Naive B cell (primary cell): ENCODE measurements around the gene PFAS. TPM values are rescaled to one million over a fixed set of nuclear protein-coding genes. Genes with fewer than 3 reads are reported as not detected.
A peak's percentile ranks its signal among the peaks of the same experiment; 100 is the strongest.

ENCODE experiments used
- ATAC-seq, 2 donors: fragments of 150-1000 bp; cut with Tn5 transposase; 2 replicates each; pipeline ENCODE4 v1.10.0; 2021; ENCODE audit warnings: low read depth in 2 of 2, mild to moderate bottlenecking in 2 of 2, moderate library complexity in 2 of 2
- DNase-seq: peaks from one replicate; pipeline ENCODE4 v3.0.0; 2022
- H3K27ac Mint-ChIP-seq, 6 donors: one replicate each; pipeline ENCODE4 v1.8.0; 2020 to 2022; ENCODE audit warnings: mild to moderate bottlenecking in 6 of 6, mixed read lengths in 6 of 6, moderate library complexity in 5 of 6, inconsistent platforms in 2 of 6
- H3K27me3 Mint-ChIP-seq, 3 donors: one replicate each; pipeline ENCODE4 v1.8.0; 2021 to 2022; ENCODE audit warnings: mixed read lengths in 3 of 3, mild to moderate bottlenecking in 1 of 3
- H3K36me3 Mint-ChIP-seq, 2 donors: one replicate each; pipeline ENCODE4 v1.8.0; 2020 to 2022; ENCODE audit warnings: mixed read lengths in 2 of 2, inconsistent platforms in 1 of 2, mild to moderate bottlenecking in 1 of 2
- H3K4me1 Mint-ChIP-seq, 3 donors: one replicate each; pipeline ENCODE4 v1.8.0; 2020 to 2022; ENCODE audit warnings: mixed read lengths in 3 of 3, inconsistent platforms in 1 of 3, mild to moderate bottlenecking in 1 of 3, moderate library complexity in 1 of 3
- H3K4me3 Mint-ChIP-seq, 8 donors: one replicate each; pipeline ENCODE4 v1.8.0; 2020 to 2022; ENCODE audit warnings: mild to moderate bottlenecking in 8 of 8, mixed read lengths in 8 of 8, moderate library complexity in 8 of 8, inconsistent platforms in 2 of 8
- H3K9me3 Mint-ChIP-seq, 7 donors: one replicate each; pipeline ENCODE4 v1.8.0; 2020 to 2022; ENCODE audit warnings: mixed read lengths in 7 of 7, mild to moderate bottlenecking in 5 of 7, inconsistent platforms in 2 of 7, moderate library complexity in 1 of 7
- polyA plus RNA-seq, 6 donors: library from polyadenylated mRNA; unstranded; fragments of 300-500 nt; fragmentation: Illumina TruSeq; gene quantifications; one replicate each; pipeline ENCODE4 v1.2.3, GENCODE V29; 2021; ENCODE audit warnings: low read depth in 6 of 6

Gene PFAS
- polyA plus RNA-seq, 6 donors from 2014 or later: 11.6 to 29.8 (median 17.9) TPM

GRCh38 chr17:8284126-8284525, 35.0 kb downstream of the PFAS start:
- Mint-ChIP-seq H3K4me1 (peaks cover 13 to 38% (median 37%) of the 10 kb centered on the region in 3 donors), H3K36me3 (no peaks in the 10 kb centered on the region), H3K27ac (no peak overlapping the region), H3K9me3 (no peaks in the 10 kb centered on the region), H3K4me3 (no peak overlapping the region), H3K27me3 (no peaks in the 10 kb centered on the region)
- DNase-seq: no peak
- no peak for ATAC-seq

- Mint-ChIP-seq H3K27me3 (no peaks in the 10 kb centered on the region), H3K4me3 (peak overlapping the region in 4 of 8 donors; percentile 22 to 97 (median 62))
Observed at GRCh38 chr17:8285270-8286181, 36.4 kb downstream of the PFAS start.

GRCh38 chr17:8287651-8288335, 38.7 kb downstream of the PFAS start:
- Mint-ChIP-seq H3K36me3 (no peaks in the 10 kb centered on the region), H3K27ac (peak overlapping the region; percentile 95 to 99 (median 98)), H3K9me3 (no peaks in the 10 kb centered on the region), H3K27me3 (no peaks in the 10 kb centered on the region), H3K4me3 (peak overlapping the region; percentile 95 to 98 (median 97)), H3K4me1 (peaks cover 35 to 57% (median 55%) of the 10 kb centered on the region in 3 donors)
- ATAC-seq (no peak), DNase-seq (no peak)

More at GRCh38 chr17:8285270-8286181, 36.4 kb downstream of the PFAS start:
- no peaks in the 10 kb centered on the region for H3K36me3 Mint-ChIP-seq
- H3K27ac Mint-ChIP-seq: peak overlapping the region in 4 of 6 donors; percentile 8 to 71 (median 43)
- H3K9me3 Mint-ChIP-seq: no peaks in the 10 kb centered on the region
- peak; percentile 26 for DNase-seq
- peaks cover 27 to 51% (median 46%) of the 10 kb centered on the region in 3 donors for H3K4me1 Mint-ChIP-seq
- ATAC-seq: peak in 1 of 2 donors; percentile 17

- peak within 1 kb of the TSS; percentile 95 to 99 (median 98) for H3K27ac Mint-ChIP-seq
- peak within 1 kb of the TSS; percentile 95 to 98 (median 97) for H3K4me3 Mint-ChIP-seq
- H3K4me1 Mint-ChIP-seq: peaks cover 41 to 62% (median 60%) of the 10 kb centered on the region in 3 donors
- no peaks in the 10 kb centered on the region for H3K36me3 Mint-ChIP-seq
- no peaks in the 10 kb centered on the region for H3K27me3 Mint-ChIP-seq
- H3K9me3 Mint-ChIP-seq: no peaks in the 10 kb centered on the region
- ATAC-seq (peak; percentile 86 to 87), DNase-seq (peak; percentile 79)
Observed at GRCh38 chr17:8288336-8289102, 39.4 kb downstream of the PFAS start, which contains the start of gene RANGRF. Gene RANGRF, plus strand, starts transcription at chr17:8288670. Its CDS starts 119 bp downstream, at chr17:8288789.

- Mint-ChIP-seq H3K36me3 (no peaks in the 10 kb centered on the region), H3K27me3 (no peaks in the 10 kb centered on the region), H3K9me3 (no peaks in the 10 kb centered on the region), H3K4me3 (peak overlapping the region; percentile 95 to 98 (median 97)), H3K27ac (peak overlapping the region; percentile 95 to 99 (median 98)), H3K4me1 (peaks cover 41 to 62% (median 60%) of the 10 kb centered on the region in 3 donors)
- DNase-seq: no peak
- ATAC-seq: no peak
Observed at GRCh38 chr17:8289103-8289397, 40.0 kb downstream of the PFAS start.

GRCh38 chr17:8290043-8290442, 41.0 kb downstream of the PFAS start:
- H3K27me3 Mint-ChIP-seq: no peaks in the 10 kb centered on the region
- H3K9me3 Mint-ChIP-seq: no peaks in the 10 kb centered on the region
- H3K4me3 Mint-ChIP-seq: peak overlapping the region; percentile 60 to 98 (median 96)
- no peak for DNase-seq
- no peak for ATAC-seq
- H3K4me1 Mint-ChIP-seq: peaks cover 48 to 70% (median 64%) of the 10 kb centered on the region in 3 donors
- peak overlapping the region in 4 of 6 donors; percentile 82 to 95 (median 86) for H3K27ac Mint-ChIP-seq
- H3K36me3 Mint-ChIP-seq: no peaks in the 10 kb centered on the region

GRCh38 chr17:8292639-8293395, 43.7 kb downstream of the PFAS start:
- no peak for DNase-seq
- peak overlapping the region in 2 of 6 donors; percentile 36 to 71 for H3K27ac Mint-ChIP-seq
- no peaks in the 10 kb centered on the region for H3K36me3 Mint-ChIP-seq
- no peak for ATAC-seq
- peak overlapping the region in 4 of 8 donors; percentile 37 to 68 (median 57) for H3K4me3 Mint-ChIP-seq
- H3K4me1 Mint-ChIP-seq: peaks cover 46 to 65% (median 52%) of the 10 kb centered on the region in 3 donors
- no peaks in the 10 kb centered on the region for H3K27me3 Mint-ChIP-seq
- no peaks in the 10 kb centered on the region for H3K9me3 Mint-ChIP-seq

GRCh38 chr17:8294361-8294760, 45.3 kb downstream of the PFAS start:
- ATAC-seq: no peak
- Mint-ChIP-seq H3K27ac (peak overlapping the region in 3 of 6 donors; percentile 87 to 95 (median 93)), H3K36me3 (no peaks in the 10 kb centered on the region), H3K4me1 (peaks cover 38 to 49% (median 42%) of the 10 kb centered on the region in 3 donors), H3K27me3 (no peaks in the 10 kb centered on the region), H3K9me3 (no peaks in the 10 kb centered on the region), H3K4me3 (peak overlapping the region; percentile 85 to 97 (median 96))
- DNase-seq: no peak

GRCh38 chr17:8294814-8295316, 45.8 kb downstream of the PFAS start:
- Mint-ChIP-seq H3K4me3 (peak overlapping the region; percentile 85 to 97 (median 96)), H3K27me3 (no peaks in the 10 kb centered on the region), H3K9me3 (no peaks in the 10 kb centered on the region), H3K4me1 (peaks cover 33 to 44% (median 37%) of the 10 kb centered on the region in 3 donors), H3K36me3 (no peaks in the 10 kb centered on the region), H3K27ac (peak overlapping the region; percentile 63 to 96 (median 92))
- DNase-seq (no peak), ATAC-seq (no peak)

GRCh38 chr17:8300226-8300625, 51.1 kb downstream of the PFAS start:
- H3K27ac Mint-ChIP-seq: peak overlapping the region in 5 of 6 donors; percentile 48 to 97 (median 63)
- H3K4me3 Mint-ChIP-seq: peak overlapping the region in 3 of 8 donors; percentile 52 to 82 (median 54)
- DNase-seq (no peak), ATAC-seq (no peak)
- H3K36me3 Mint-ChIP-seq: no peaks in the 10 kb centered on the region
- no peaks in the 10 kb centered on the region for H3K9me3 Mint-ChIP-seq
- H3K27me3 Mint-ChIP-seq: no peaks in the 10 kb centered on the region
- peaks cover 16 to 20% (median 18%) of the 10 kb centered on the region in 3 donors for H3K4me1 Mint-ChIP-seq

- Mint-ChIP-seq H3K4me3 (peak overlapping the region in 3 of 8 donors; percentile 52 to 82 (median 54)), H3K9me3 (no peaks in the 10 kb centered on the region), H3K27ac (peak overlapping the region; percentile 27 to 97 (median 56)), H3K27me3 (no peaks in the 10 kb centered on the region), H3K36me3 (no peaks in the 10 kb centered on the region), H3K4me1 (peaks cover 13 to 16% (median 15%) of the 10 kb centered on the region in 3 donors)
- ATAC-seq (peak; percentile 93 to 94), DNase-seq (peak; percentile 66)
Observed at GRCh38 chr17:8300627-8301242, 51.6 kb downstream of the PFAS start.
